GM12801 (cell line): ENCODE results near the gene ACLY.

Experiments used
- TF ChIP-seq, protein P1 (sequence below): IDR thresholded peaks from one replicate; pipeline ENCODE4 v1.5.1; 2011; ENCODE audit warnings: control low read depth; ENCODE audit not compliant: insufficient read length; ENCODE audit errors: extremely low read depth

The ACLY gene

DNA sequence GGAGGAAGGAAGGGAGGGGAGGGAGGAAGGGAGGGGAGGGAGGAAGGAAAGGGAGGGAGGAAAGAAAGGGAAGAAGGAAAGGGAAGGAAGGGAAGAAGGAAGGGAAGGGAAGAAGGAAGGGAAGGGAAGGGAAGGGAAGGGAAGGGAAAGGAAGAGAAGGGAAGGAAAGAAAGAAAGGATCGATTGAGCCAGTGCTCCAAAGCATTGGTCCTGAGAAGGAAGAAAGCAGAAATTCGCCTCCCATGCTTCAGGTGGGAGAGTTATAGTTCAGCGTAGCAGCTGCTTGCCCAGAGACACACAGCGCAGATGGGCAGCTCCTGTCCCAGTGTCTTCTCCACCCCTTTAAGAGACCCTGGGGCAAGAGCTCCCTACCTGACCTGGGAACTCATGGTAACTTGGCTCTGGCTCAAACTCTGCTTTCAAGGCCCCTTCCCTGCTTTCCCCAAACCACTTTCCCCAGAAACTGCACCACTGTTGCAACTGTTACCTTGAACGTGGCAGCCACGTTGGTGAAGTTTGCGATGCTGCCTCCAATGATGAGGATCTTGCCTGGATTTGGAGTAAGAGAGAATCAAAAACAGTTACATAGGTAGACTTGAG, 14.4 kb downstream of the ACLY start:
- TF ChIP-seq, protein P1, sequence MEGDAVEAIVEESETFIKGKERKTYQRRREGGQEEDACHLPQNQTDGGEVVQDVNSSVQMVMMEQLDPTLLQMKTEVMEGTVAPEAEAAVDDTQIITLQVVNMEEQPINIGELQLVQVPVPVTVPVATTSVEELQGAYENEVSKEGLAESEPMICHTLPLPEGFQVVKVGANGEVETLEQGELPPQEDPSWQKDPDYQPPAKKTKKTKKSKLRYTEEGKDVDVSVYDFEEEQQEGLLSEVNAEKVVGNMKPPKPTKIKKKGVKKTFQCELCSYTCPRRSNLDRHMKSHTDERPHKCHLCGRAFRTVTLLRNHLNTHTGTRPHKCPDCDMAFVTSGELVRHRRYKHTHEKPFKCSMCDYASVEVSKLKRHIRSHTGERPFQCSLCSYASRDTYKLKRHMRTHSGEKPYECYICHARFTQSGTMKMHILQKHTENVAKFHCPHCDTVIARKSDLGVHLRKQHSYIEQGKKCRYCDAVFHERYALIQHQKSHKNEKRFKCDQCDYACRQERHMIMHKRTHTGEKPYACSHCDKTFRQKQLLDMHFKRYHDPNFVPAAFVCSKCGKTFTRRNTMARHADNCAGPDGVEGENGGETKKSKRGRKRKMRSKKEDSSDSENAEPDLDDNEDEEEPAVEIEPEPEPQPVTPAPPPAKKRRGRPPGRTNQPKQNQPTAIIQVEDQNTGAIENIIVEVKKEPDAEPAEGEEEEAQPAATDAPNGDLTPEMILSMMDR = no peak

DNA sequence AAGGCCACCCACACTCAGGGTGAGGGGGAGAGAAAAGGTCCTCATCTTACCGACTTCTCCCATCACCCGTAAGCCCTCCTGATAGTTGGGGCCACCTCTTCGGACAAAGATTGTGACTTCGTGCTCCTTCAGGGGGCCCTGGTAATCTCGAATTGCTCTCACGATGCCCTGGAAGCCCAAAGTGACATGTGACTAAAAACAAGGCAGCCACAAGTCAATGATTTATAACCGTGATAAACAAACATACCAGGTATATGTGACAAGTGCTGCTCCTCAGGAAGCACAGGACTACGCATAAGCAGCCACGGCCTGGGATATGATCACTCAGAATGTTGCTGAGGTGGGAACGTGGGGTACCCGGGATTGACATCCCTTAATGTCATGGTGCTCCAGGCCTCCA, 17.1 kb downstream of the ACLY start:
- TF ChIP-seq, protein P1 = no peak

DNA sequence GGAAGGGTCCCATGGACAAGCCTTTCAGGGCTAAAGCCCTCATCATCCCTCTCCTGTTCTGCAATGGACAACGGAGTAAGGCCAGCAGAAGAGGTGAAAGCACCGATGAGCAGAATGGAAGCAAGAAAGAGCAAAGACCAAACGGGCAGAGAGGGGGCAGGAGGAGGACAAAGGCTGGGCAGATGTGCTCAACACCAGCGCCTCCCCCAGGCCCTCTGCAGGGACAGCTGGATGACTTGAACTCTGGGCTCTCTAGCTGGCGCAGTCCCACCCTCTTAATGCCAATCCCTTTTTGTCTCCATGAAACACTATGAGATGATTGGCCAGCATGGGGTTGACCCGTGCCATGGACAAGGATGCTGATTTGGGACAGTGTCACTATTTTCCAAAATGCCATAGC, 22.0 kb downstream of the ACLY start:
- TF ChIP-seq, protein P1 = no peak

- TF ChIP-seq, protein P1 = no peak
Observed at GRCh38 chr17:41895617-41896016, 23.1 kb downstream of the ACLY start.

DNA sequence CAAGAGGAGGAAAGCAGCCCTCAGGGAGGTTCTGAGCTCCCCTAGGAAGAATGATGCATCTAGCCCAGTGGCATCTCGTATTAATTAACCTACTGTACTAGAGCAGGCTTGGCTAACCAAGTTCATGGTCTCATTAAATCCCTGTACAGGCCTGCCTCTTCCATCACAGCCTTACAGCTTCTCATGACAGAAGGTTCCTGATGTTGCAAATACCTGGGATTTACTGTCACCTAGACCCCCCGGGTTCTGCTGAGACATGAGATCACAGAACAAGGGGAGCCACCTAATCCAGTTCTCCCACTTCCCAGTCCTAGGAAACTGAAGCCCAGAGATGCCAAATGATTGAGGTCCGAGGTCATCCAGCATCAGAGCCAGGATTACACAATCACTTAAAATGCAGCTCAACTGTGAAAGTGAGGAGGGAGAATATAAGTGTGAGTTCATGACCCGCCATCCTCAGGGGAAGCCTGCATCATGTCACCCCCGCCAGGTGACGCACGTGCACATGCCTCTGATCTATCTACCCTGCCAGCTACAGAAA, 23.9 kb downstream of the ACLY start:
- TF ChIP-seq, protein P1 = no peak

DNA sequence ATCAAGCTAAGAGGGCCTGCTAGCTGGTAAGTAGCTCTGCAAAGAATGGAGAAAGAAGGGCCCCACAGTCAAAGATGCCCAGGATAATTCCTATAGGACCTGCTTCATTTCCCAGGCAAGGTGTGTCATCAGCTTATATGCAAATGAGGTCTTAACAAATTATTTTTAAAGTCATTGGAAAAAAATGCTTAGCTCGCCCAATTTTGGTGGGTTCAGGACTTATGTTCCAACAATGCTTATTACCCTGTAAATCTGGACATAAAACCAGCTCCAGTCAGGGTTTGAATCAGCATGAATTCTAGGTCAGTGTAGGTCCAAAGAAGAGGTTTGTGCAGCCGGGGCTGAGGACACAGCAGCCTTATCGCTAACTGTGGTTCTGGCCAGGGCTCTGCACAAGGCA, 25.4 kb downstream of the ACLY start:
- TF ChIP-seq, protein P1 = no peak

DNA sequence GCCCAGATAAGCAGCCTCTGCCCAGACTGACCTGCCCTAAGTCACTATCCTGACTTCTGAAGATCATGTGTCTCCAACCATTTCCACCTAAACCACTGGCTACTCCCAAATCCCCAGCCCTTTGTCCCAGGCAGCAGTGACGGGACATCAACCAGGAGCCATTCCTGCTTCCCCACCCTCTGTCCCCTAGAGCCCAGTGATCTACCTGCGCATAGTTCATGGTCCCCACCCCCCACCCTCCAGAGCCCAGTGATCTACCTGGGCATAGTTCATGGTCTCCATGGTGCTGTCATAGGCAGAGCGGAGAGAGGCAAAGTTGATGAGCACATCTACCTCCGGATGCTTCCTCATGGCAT, 26.8 kb downstream of the ACLY start:
- TF ChIP-seq, protein P1 = no peak
